ENCODE results near the gene MYCL. TPM values are rescaled to one million over a fixed set of nuclear protein-coding genes. Genes with fewer than 3 reads are reported as not detected.

The MYCL gene
- polyA plus RNA-seq, 1 experiment = 0.77 TPM

DNA sequence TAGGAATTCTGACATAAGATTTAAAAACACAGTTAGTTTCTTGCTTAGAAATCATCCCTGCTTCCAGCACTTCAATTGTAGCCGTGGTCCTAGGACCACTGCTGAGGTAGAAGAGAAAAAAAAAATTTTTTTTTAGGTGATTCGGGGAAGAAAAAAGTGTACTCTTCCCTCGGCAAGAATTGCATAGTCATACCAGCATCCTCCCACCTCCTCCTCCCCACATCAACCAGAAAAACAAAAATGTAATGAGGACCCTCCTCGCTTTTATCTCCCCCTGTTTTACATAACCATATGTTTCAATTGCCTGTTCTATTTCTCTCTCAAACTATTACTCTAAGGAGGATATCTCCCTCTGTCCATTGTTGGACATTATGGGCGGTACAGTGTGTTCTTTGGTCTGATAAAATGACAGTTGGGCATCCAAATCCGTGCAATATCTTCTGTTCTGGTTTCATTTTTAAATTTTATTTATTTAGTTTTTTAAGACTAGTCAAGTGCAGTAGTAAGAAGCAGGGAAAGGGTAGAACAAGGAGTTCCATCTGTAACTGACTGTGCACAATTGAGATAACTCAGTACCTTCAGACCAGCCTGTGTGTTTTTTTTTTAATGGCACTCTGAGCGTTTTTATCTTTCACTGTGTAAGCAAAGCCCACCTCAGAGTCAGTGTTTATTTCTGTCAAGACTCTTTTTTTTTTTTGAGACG is 42.8 kb upstream of the MYCL start:
- Histone ChIP-seq H3K27me3 (ENCODE audit: control insufficient read depth, insufficient read depth, low read length) (peaks cover 36% of the 10 kb centered on the region), H3K4me3 (ENCODE audit: low read depth, low read length) (no peak overlapping the region), H3K27ac (ENCODE audit: low read depth, low read length) (no peak overlapping the region), H3K9me3 (ENCODE audit: control insufficient read depth, insufficient read depth, low read length) (no peaks in the 10 kb centered on the region)
- no peak for TF ChIP-seq CTCF (IDR thresholded peaks at IDR 0.05; ENCODE audit: low read depth, low read length)
- DNase-seq (ENCODE audit: low read depth, low spot score) = no peak
- CTCF ChIA-PET = interaction anchor here (2.5 kb wide), 1 partner anchor 29 kb away, joined by 8 read pairs; no protein-coding TSS in a partner anchor
- POLR2A ChIA-PET = no interaction called here

- DNase-seq (ENCODE audit: low read depth, low spot score) = no peak
- ChIA-PET POLR2A (no interaction called here), CTCF (interaction anchor here (2.5 kb wide), 1 partner anchor 30 kb away, joined by 8 read pairs; no protein-coding TSS in a partner anchor)
- H3K9me3 ChIP-seq (ENCODE audit: control insufficient read depth, insufficient read depth, low read length) = no peaks in the 10 kb centered on the region
- no peak overlapping the region for H3K27ac ChIP-seq (ENCODE audit: low read depth, low read length)
- H3K27me3 ChIP-seq (ENCODE audit: control insufficient read depth, insufficient read depth, low read length) = peaks cover 36% of the 10 kb centered on the region
- H3K4me3 ChIP-seq (ENCODE audit: low read depth, low read length) = no peak overlapping the region
- TF ChIP-seq CTCF (IDR thresholded peaks at IDR 0.05; ENCODE audit: low read depth, low read length) = no peak
Observed at GRCh38 chr1:39943471-39944290, 42.0 kb upstream of the MYCL start.

GRCh38 chr1:39940980-39941871 is 39.5 kb upstream of the MYCL start:
- Histone ChIP-seq H3K27me3 (ENCODE audit: control insufficient read depth, insufficient read depth, low read length) (peaks cover 35% of the 10 kb centered on the region), H3K27ac (ENCODE audit: low read depth, low read length) (no peak overlapping the region), H3K9me3 (ENCODE audit: control insufficient read depth, insufficient read depth, low read length) (no peaks in the 10 kb centered on the region), H3K4me3 (ENCODE audit: low read depth, low read length) (no peak overlapping the region)
- POLR2A ChIA-PET = no interaction called here
- no peak for DNase-seq (ENCODE audit: low read depth, low spot score)
- no peak for TF ChIP-seq CTCF (IDR thresholded peaks at IDR 0.05; ENCODE audit: low read depth, low read length)
- CTCF ChIA-PET = interaction anchor here (1.0 kb wide), 1 partner anchor 16 kb away, joined by 3 read pairs; no protein-coding TSS in a partner anchor

- H3K27me3 ChIP-seq (ENCODE audit: control insufficient read depth, insufficient read depth, low read length) = peaks cover 35% of the 10 kb centered on the region
- POLR2A ChIA-PET = no interaction called here
- no peak for TF ChIP-seq CTCF (IDR thresholded peaks at IDR 0.05; ENCODE audit: low read depth, low read length)
- no peak overlapping the region for H3K27ac ChIP-seq (ENCODE audit: low read depth, low read length)
- H3K9me3 ChIP-seq (ENCODE audit: control insufficient read depth, insufficient read depth, low read length) = no peaks in the 10 kb centered on the region
- CTCF ChIA-PET = interaction anchor here (0.5 to 1.7 kb wide), 3 partner anchors 15 to 536 kb away, joined by 3 to 6 read pairs (median 3); no protein-coding TSS in a partner anchor
- DNase-seq (ENCODE audit: low read depth, low spot score) = no peak
- H3K4me3 ChIP-seq (ENCODE audit: low read depth, low read length) = no peak overlapping the region
Observed at GRCh38 chr1:39940253-39940652, 38.5 kb upstream of the MYCL start.
